RPMI8226 (cell line): ENCODE measurements around the gene OLFML2B.

Experiments used
- DNase-seq: peaks from one replicate; pipeline ENCODE4 v3.0.0-alpha.2; 2015

Gene OLFML2B

DNA sequence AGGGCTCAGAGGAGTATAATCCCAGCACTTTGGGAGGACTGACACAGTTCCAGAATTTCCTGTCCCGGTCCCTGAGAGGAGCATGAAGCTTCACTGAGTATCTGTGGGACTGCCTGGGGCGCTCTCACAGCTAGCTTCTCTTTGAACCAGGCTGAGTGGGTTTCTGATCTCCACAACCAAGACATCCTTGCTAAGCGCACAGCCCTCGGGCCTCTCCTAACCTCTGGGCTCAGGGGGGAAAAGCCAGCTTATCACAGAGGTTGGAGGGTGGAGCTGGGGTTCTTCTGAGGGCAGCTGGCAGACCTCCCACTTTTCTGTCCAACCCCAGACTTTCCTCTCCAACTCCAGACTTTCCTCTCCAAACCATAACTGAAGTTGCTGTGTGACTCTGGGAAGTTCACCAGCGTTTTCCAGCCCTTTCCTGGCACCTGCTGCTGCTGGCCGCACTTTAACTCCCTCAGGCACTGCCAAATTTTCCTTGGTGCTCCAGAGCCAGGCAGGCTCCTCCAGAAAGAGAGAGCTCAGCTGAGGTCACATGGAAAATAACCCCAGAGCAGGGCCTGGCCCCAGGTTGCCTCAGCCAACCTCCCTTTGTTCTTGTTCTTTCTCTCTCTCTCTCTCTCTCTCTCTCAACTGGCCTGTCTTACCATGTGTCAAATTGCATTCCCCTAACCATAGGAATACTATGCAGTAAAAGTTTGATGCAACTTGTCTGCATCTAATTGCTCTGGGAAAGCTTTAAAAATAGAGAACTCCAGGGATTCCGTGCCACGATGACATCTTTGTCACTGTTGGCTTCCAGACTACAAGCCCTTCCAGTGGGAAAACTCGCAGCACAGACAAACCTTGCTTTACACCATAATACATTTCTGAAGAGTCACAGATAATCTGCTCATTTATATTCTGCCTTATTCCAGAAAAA is 49.5 kb downstream of the OLFML2B start:
- no peak for DNase-seq

DNA sequence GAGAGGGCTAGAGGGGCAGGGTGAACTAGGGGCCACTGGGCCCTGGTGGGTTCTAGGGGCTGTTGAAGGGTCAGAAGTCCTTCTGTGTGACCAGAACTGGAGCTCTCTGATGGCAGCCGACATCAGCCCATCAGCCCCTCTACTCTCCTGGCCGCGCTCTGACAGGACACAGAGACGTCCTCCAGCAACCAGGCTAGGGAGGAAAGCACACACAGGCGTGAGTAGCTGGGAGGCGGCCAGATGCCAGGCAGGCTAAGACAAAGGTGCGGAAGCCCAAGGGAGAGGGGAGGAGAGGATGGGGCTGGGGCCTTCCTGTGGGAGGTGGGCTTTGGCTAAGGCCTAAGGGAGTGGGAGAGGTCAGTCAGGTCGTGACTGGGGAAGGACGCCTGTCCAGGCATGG is 50.8 kb downstream of the OLFML2B start:
- no peak for DNase-seq

DNA sequence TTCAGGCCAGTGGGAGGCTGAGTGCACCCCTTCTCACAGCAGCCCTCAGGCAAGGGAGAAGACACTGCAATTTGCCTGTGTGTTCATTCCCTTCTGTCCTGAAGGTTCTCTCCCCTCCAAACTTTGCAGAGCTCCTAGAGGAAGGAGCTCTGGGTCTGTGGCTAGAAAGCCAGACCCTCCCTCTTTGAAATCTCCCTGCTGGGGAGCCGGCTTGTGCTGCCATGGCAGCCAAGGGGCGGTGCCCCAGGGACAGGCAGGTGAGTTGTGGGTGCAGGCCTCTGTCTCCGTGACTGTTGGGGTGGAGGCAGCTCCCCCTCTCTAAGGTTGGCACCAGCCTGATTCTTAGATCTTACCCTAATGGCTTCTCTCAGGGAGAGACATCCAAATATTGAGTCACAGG is 53.0 kb downstream of the OLFML2B start:
- DNase-seq, result no peak

DNA sequence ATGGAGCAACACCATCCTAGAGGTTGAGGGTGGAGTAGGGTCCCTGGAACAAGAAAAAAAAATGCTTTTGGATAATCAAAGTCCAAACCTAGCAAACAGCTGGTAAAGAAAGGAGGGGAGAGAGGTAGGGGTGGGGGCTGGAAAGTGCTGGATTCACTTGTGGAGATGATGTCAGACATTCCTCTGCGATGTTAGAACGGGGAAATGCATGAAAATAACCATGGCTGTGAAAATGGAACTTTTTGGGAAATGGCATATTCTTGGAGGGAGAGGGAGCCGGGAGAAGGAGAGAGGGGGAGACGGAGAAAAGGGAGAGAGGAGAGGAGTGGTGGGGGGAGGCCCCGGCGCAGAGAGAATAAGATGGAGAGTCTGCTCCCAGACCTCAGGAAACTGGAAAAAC is 53.6 kb downstream of the OLFML2B start:
- no peak for DNase-seq

DNA sequence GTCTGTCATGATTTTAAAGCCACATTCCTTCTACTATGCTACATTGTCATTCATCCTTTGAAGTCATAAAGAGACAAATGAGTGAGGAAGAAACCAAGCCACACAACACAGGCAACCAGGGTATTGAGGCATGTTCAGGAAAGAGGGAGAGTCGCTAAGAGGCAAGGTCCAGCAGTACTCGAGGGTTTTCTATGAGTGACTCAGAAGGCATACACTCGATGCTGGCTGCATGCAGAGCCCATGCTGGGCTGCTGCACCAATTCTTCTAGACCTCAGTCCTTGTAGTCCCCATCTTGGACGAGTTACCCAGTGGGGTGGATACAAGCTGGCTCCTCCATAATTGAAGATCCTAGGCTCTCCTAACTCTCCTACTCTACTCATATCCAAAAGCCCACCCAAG is 57.6 kb downstream of the OLFML2B start:
- no peak for DNase-seq

DNA sequence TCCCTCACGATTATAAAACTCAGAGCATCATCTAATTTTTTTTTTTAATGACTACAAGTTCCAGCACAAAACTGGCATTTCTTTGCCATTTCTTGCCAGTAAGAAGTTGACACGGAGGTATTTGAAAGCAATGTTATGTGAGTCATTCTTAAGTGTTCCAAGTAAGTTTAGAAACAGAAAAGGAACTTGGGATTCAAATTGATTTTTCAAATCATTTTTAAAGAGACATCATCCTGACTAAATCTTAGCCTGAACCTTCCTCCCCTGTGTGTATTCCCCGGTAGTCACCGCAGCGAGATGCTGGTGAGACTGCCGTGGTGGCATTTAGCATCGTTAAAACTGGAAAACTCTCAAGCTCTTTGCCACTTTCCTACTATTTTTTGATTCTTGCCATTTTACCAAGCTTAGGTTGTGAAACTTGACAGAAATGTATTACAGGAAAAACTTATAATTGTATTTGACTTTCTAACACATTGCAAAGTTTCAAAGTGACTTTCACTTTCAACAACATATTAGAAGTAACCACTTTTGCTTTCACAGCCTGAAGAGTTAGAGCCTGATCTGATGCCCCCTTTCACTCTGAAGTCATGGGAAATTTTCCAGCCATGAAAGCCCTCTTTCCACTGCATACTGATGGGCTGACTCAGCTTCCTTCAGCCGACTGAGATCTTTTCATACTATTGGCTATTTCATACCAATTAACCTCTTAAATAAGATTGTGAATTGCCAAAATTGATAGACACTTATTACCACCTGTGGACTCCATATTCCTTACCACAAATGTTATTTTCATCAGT is 61.4 kb downstream of the OLFML2B start:
- no peak for DNase-seq

DNA sequence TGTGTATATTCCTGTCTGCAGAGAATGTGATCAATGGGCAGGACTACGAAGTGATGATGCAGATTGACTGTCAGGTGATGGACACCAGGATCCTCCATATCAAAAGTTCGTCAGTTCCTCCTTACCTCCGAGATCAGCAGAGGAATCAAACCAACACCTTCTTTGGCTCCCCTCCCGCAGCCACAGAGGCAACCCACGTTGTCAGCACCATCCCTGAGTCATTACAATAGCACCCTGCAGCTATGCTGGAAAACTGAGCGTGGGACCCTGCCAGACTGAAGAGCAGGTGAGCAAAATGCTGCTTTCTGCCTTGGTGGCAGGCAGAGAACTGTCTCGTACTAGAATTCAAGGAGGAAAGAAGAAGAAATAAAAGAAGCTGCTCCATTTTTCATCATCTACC is 65.2 kb downstream of the OLFML2B start:
- no peak for DNase-seq

DNA sequence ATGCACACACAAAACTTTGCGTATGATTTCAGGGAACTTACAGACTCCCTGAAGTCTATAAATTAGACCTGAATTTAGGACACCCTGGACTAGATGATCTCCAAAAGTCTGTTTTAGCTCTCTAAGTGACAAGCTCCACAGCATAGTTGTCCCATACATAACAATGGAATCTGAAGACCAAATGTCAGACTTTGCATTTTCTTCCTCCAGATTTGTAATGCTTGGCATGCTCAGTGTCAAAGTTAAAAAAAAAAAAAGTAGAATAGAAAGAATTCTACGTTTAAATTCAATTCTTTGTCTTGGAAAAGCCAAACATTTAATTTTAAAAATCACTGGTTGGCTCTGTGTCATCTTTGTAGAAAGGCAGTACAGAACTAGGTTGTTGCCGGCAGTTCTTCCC is 66.7 kb downstream of the OLFML2B start:
- no peak for DNase-seq

DNA sequence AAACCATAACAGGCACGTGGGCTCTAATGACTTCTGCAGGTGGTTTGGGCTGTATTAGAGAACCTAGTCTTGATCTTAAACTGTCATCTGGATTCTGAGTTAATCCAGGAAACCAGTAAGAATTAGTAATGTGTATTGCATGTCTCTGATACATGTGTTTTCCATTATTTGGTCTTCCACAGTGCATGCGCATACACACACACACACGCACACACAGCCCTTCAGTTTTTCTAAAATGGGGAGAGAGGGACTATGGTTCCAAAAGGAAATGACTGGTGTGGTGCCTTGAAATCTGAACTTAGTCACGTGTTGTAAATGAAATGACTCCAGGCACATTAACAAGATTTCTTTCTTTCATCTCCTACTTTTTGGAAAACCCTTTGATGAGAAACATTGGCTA is 67.6 kb downstream of the OLFML2B start:
- no peak for DNase-seq

DNA sequence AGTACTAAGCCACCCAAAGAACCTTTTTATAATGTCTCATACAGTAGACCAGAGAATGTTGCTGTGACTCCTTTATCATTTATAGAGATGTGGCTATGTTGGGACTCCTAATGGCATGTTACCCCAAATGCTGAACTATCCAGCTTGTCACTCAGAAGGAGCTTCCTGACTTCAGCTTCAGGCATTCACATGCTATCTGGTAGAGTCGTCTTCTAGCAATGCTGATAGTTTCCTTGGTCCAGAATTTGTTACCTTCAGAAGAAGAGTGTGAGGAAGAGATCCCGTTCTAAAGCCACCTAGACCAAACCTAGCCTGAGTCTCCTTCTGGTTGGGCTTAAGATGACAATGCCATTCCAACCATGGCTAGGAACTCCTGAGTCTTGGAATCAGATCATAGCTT is 68.1 kb downstream of the OLFML2B start:
- no peak for DNase-seq

DNA sequence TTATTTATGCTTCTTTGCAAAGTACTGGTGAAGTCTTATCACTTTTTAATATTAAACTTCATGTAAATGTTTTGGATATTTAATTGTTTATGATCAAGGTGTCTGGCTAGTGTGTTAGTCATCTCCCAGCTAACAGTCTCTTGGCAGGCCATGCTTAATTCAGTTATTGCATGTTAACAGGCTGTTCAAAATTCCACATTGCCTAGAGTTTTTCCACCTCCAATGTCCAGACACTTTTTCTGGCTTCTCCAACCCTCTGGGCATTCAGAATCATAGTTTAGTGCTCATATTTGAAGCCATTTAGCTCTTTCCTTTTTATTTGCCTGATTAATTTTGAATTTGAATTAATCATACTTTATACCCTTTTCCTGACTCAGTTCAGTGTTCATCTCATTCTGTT is 69.2 kb downstream of the OLFML2B start:
- no peak for DNase-seq

DNA sequence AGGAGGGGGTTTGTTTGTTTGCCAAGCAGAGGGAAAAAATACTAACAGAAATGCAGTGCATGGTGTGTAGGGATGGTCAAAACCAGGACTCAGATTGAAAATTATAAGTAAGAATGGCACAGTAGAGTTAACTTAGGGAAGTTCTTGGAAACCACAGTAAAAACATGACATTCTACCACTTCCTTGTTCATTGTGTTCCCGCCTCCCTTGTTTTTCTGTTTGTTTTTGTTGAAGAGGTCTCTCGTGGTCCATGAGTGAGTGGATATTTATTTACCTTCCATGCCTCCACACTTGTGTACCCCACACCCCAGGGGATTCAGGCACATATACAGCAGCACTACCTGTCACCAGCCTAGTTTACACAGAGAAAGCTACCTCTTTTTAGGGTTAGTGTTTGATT is 69.6 kb downstream of the OLFML2B start:
- no peak for DNase-seq

DNA sequence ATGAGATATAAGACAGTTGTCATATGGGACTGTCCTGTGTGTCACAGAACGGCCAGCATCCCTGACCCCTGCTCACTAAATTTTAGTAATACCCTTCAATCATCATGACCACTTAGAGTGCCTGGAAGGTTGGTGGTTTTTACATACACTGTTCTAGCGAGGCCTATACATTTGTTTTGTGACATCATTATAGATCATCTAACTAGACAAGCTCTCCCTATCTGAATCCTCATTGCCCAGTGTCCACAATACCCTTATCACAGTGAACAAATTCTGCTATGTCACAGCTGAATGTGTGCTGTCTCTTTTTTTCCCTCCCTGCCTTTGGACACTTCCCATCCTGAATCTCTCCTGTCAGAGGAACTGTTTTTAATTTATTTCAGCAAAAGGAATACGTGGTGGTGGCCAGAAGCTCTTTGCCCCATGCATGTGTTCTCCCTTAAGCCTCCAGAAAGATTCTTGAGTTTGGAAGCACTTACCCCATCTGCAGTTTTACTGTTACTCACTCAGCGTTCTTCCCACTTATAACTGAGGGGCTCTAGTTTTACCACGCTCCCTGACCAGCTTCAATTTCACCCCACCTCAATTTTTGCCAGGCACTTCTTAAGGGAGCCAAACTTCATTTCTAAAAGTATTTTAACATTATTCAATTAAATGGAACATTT is 70.3 kb downstream of the OLFML2B start:
- DNase-seq, result no peak

DNA sequence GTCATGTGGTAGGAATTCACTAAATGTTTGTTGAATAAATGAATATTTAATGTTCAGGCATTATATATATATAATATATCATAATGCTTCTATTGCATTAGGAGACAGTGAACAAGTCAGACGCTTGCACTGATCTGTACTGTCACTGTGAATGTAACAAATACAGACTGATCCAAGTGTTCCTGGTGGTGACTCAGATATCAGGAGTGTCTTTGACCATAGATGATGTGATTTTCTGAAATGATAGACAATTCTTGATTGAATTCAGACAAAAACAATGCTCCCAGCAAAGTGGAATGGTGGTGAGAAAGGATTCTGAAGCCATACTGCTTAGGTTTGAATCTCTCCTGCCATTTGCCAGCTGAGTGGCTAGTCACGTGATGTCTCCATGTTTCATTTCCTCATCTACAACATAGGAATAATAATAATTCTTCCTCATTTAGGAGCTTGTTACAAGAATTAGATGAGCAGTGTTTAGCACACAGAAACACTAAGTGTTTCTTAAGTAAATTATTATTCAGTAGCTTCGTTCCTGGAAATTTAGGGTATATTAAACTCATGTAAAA is 71.0 kb downstream of the OLFML2B start:
- DNase-seq, result no peak

DNA sequence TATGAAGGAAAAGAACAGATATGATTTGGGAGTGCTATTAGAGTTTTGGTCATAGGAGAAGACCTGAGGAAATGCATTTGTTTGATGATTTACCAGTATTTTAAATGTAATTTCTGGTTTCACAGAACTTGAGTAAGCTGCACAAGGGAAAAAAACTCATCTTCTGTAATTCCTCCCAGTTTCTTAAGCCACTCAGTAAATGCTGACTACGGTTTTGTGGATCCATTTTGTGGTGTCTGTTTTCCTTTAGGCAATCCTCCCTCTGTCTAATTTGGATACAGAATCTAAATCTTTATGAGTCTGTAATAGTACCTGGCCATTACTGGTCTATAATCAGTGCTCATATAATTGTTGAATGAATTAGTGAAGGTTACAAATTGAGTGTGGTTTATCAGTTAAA is 72.0 kb downstream of the OLFML2B start:
- no peak for DNase-seq

DNA sequence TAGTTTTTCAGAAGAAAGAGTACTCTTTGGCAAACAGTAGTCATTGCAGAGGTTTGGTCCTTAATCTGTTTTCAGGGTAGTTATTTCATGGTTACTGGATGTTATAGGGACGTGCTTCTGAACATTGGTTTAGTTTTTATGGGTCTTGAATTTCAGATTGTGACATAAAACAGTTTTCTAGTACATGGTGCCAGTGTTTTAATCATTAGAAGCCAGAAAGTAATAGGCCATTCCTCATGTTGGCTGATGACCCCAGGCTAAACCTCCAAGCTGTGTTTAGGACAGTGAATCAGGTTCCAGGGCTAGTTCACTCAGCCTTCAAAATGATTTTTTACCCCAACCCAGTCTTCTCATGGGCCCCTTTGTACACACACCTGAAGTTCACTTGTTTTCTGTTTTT is 73.3 kb downstream of the OLFML2B start:
- no peak for DNase-seq

DNA sequence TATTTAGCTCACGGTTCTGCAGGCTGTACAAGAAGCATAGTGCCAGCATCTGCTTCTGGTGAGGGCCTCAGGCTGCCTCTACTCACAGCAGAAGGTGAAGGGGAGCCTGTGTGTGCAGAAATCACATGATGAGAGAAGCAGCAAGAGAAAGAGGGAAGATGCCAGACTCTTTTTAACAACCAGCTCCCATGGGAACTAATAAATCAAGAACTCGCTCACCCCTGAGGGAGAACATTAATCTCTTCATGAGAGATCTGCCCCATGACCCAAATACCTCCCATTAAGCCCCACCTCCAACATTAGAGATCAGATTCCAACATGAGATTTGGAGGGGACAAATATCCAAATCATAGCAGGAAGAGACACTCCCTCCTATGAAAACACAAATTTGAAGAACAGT is 74.1 kb downstream of the OLFML2B start:
- no peak for DNase-seq

DNA sequence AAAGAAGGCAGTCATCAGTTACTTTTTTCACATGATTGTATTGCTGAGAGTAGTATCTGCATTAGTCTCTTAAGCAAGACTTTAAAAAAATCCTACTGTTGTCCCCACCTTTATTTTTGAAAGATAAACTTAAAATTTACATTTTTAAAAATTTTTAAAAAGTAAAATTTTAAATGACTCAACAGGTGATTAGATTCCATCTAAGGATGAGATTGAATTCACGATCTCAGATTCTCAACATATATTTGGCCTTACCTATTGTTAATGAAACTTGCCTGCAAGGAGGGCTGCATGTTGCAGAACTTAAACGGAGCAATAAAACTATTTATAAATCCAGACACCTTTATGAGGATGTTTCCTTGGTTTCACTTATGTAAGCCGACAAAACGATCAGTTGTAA is 75.2 kb downstream of the OLFML2B start:
- no peak for DNase-seq

DNA sequence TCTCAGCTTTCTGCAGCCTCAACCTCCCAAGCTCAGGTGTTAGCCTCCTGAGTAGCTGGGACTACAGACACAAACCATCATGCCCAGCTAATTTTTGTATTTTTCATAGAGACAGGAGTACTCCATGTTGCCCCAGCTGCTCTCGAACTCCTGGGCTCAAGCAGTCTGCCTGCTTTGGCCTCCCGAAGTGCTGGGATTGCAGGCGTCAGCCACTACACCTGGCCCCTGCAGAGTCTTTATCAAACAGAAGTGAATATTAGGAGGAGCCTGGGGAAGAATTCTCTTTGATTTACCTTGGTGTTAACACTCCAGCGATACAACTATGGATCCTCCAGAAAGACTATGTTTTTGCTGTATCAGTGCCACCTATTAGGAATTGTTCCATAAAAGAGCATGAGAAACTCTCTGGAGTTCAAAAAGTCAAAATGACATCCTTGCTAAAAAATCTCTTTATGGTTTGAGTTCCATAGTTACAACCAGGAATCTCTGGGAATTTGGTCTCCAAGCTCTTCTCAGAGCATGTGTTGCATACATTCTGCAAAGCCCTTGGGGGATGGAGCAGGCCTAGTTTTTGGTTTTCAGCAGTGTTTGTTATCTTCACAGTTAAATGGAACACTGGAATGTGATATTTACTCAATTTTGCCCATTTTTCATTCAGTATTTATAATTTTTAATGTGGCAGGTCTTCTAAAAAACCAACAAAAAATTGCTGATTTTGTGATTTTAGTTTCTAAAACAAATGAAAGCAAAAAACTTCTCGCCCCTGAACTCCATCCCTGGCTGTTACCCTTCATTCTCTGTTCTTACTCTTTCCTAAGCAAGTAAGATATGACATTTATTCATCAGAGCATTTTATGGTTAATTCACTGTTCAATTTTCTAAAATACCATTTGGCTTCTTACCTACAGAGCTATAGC is 77.3 kb downstream of the OLFML2B start:
- DNase-seq, result no peak

DNA sequence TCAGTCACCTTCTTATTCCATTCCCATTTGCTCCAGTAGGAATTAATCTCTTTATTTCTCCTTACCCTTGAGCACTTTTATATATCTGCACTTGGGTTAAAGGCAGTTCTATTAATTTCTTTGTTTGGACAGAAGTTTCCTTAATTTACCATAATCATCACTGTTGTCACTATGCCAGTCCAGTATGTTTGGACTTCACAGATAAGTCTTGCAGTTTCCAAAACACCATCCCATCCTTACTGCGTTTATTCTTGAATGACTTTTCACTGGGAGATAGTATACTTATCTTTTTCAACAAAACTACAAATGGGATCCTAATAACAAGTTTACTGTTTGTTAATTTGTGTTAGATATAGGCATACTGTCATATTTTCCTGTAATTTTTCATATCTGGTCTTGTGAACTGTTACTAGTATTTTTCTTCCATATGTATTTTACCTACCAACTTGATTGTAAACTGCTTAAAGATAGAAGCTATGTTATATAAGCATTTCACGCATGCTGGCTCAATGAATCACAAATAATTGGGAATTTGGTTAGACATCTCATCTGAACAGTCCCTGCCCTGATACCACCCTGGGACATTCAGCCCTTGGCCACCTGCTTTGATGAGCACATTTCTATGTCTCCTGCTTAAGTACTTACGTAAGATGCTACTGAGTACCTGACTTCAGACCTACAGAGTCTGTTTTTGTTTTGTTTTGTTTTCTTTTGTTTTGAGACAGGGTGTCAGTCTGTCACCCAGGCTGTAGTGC is 78.2 kb downstream of the OLFML2B start:
- no peak for DNase-seq

DNA sequence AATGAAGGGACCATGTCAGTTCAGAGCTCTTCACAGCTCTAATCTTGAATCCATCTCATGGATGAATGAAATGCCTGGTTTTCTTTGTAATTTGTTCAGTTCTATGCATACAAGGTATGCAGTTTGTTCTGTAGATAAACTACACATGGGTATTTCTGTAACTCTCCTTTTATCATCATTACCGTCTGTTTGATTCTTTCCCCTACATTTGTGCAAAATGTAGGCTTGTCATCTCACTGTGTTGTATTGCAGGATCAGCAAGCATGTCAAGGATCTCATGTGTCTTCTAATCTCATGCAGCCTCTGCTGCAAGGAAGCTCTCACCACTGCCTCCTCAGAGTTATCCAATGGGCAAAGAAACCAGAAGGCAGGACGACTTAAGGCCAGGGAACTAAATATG is 79.3 kb downstream of the OLFML2B start:
- DNase-seq, result no peak

DNA sequence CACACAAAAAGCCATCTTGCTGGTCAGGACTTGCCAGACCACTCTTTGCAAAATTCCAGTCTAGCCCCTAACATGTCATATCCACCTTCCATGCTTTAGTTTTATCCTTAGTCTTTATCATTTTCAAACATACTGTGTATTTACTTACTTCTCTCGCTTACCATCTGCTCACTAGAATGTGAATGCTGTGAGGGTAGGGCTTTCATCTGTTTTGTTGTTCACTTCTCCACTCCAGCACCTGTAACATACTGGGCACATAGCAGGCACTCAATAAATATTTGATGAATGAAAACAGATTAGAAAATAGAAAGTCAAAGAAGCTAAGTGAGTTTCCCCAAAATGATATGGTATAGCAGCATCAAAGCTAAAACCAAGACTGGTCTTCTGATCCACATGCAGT is 79.9 kb downstream of the OLFML2B start:
- no peak for DNase-seq
